GM19468 (cell line): ENCODE data around the gene CHPF.

Source experiments
- ATAC-seq: cut with Tn5 transposase; IDR thresholded peaks from one replicate; pipeline ENCODE4 v1.9.1; 2021; ENCODE audit warnings: mild to moderate bottlenecking, moderate library complexity, moderate number of reproducible peaks; ENCODE audit not compliant: unreplicated experiment; ENCODE audit errors: extremely low read depth

The CHPF gene

GRCh38 chr2:219543596-219544358, at the start of gene CHPF, which contains the start of gene TMEM198:
Gene CHPF, minus strand, starts transcription at chr2:219543809. Its CDS starts 271 bp downstream, at chr2:219543538.
Gene TMEM198, plus strand, starts transcription at chr2:219544028. Its CDS starts 700 bp downstream, at chr2:219544728.
- peak; percentile 71 for ATAC-seq

GRCh38 chr2:219593154-219593553, 49.5 kb upstream of the CHPF start:
- no peak for ATAC-seq

DNA sequence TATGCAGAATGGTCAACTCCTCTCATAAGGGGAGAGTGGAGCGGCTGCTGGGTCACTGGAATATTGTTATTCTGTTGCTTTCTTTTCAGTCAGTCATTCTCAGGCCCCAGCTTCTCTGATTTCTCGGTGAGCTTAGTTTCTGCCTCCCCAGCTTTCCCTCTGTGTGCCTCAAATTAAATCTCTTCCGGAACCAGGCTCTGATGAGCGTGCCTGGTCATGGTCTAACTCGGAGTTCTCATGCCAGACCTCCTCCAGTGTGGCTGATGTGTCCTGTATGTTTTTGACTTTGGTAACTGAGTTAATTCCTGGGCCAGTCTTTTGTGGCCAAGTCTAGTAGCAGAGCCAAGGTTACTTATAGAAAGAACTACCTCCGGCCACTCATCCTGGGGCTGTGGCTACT, 49.1 kb upstream of the CHPF start:
- no peak for ATAC-seq

DNA sequence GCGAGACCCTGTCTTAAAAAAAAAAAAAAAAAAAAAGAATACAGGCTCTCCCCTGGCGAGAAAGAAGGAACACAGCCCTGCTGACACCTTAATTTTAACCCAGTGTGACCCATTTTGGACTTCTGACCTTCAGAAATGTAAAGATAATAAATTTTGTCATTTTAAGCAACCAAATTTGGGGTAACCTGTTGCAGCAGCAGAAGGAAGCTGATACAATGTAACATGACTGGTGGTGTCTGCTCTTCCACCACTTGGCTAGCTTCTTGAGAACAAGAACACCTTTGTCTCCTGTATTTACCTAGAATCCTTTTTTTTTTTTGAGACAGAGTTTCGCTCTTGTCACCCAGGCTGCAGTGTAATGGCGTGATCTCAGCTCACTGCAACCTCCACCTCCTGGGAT, 47.5 kb upstream of the CHPF start:
- ATAC-seq = no peak

DNA sequence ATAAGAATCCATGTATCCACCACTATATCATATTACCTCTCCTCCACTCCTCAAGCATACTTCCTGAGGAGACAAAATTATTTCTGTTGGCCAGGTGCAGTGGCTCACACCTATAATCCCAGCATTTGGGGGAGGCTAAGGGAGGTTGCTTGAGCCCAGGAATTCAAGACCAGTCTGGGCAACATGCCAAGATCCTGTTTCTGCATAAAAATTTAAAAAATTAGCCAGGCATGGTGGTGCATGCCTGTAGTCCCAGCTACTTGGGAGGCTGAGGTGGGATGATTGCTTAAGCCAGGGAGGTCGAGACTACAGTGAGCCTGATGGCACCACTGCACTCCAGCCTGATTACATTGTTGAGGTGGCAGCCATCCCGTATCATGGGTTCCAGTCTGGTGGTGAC, 37.7 kb upstream of the CHPF start:
- no peak for ATAC-seq

- no peak for ATAC-seq
These were observed 35.4 kb upstream of the CHPF start for GRCh38 chr2:219578811-219579613.

GRCh38 chr2:219576505-219577388, 33.1 kb upstream of the CHPF start:
- ATAC-seq = no peak

DNA sequence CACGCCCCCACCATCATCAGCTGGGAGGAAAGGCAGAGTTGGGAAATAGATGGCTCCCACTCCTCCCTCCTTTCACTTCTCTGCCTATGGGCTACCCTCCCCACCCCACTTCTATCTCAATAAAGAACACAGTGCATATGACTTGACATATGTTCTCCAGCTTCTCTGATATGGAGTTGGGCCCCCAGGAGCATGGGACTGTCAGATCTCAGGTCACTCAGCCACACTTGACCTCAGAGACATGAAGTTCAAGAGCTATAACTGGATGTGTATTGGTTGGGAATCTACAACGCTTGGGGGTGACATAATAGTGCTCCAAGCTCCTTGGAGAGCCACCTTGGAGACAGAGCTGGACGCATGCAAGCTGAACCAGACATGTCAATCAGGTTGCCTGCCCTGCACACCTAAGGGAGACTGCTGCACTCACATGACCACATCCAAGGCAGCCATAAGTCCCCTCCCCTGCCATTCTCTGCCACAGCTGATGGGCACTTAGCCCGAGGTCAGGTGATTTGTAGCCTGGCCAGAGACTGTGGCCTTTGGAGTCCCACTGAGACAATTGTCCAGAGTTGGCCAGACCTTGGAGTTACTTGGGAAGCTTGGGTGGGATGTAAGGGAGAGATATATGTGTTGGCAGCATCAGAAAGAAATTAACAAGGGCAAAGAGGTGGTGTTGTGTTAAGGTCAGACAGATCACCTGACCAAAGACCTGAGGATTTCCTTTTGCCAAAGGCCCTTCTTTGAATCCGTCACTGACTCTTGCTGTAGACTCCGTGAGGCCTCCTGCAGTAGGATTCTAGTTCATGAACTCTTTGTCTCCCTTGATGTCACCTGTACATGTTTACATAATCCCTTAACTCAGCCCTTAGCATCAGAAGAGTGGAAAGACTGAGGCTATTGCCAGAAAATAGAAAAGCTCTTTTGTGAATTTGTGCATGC, 32.2 kb upstream of the CHPF start:
- no peak for ATAC-seq

DNA sequence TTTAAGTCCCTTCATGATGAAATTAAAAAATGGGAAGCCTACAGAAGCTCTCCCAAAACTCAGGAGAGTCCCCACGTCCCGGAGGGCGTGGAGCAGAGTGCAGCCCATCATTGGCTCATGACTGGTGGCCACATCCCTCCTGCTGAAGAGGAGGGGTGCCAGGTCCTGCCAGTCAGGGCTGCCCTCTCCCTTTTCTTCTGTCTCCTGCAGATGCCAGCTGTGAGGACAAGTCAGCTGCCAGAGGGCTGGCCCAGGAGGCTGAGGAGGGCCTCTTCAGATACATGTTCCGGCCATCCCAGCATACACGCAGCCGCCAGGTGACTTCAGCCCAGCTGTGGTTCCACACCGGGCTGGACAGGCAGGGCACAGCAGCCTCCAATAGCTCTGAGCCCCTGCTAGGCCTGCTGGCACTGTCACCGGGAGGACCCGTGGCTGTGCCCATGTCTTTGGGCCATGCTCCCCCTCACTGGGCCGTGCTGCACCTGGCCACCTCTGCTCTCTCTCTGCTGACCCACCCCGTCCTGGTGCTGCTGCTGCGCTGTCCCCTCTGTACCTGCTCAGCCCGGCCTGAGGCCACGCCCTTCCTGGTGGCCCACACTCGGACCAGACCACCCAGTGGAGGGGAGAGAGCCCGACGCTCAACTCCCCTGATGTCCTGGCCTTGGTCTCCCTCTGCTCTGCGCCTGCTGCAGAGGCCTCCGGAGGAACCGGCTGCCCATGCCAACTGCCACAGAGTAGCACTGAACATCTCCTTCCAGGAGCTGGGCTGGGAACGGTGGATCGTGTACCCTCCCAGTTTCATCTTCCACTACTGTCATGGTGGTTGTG, 31.1 kb upstream of the CHPF start:
- ATAC-seq = no peak

DNA sequence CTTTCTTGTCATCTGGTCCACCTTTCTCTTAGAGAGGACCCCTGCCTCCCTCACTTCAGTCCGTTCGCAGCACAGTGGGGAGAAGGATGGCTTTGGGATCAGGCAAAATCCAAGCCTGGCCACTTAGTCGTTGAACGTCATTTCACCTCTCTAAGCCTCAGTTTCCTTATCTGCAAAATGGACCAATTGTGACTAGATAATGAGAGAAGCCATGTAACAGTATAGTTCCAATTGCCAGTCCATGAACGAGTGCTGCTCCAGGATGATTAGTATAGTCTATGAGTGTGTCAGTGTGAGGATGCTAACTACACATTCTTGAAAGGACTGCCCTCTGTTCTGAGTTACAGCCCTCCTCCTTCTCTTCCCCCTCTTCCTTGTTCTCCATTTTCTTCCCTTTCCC, 29.6 kb upstream of the CHPF start:
- ATAC-seq = no peak

GRCh38 chr2:219572237-219573001, 28.8 kb upstream of the CHPF start, which contains the start of gene INHA:
Gene INHA, plus strand, starts transcription at chr2:219572310. Its CDS starts 65 bp downstream, at chr2:219572375.
- no peak for ATAC-seq

DNA sequence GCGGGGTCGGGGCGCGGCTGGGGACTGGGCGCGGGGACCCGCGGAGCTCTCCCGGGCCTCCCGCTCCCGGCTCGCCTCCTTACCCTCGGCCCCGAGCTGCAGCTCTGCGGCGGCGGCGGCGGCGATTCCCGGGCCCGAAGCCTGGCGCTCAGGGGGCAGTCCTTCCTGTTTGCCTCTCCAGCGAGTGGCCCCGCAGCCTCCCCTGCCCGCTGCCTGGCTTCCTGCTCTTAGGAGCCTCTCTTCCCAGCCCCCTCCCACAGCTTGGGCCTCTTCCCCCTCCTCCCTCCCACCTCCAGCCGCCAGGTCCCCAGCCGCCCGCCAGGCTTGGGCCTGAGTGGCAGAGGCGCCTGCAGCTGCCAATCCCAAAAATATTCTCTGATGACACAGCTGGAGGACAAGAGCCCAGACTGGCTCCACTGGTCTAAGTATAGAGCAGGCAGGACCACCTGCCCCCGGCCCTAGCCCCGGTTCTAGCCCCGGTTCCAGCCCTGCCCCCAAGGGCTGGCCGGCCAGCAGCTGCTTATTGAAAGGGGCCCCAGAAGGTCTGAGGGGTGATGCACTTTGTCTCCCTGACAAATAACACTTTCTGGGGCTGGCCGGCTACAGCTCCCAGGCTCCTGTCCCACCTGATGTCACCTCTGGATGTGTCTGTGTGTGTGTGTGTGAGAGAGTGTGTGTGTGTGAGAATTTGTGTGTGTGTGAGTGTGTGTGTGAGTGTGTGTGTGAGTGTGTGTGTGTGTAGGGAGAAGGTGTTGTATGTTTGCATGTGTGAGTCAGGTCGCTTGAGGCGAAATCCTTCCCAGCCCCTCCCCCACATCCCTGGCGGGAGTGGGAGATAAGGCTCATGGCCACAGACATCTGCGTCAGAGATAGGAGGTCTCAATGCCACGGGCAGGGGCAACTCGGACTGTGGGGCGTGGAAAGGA, 28.0 kb upstream of the CHPF start, which contains the start of gene OBSL1:
TSS of gene OBSL1 (minus strand) at position 229 of the 926 bp plus-strand sequence. CDS start 307 bp downstream, outside the sequence.
- no peak for ATAC-seq

- ATAC-seq = no peak
These were observed 27.3 kb upstream of the CHPF start for GRCh38 chr2:219570924-219571310.

GRCh38 chr2:219570194-219570923, 26.8 kb upstream of the CHPF start:
- no peak for ATAC-seq

- no peak for ATAC-seq
These were observed 26.0 kb upstream of the CHPF start for GRCh38 chr2:219569635-219570034.

DNA sequence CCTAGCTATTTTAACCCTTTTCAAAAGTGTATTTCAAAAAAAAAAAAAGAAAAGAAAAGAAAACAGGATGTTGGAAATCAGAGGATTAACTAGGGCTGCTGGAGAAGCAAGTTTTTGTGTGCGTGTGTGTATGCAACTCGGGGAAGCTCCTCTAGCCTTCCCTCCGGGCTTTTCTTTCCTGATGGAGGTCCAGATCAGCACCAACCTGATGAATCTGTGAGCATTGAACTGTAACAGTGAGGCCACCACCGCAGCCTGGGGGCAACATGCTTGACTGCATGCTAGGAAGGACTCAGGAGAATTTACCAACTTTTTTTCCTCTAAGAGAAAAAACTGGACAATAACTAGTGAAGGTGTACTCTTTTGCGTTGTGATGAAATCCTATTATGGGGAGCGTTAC, 25.4 kb upstream of the CHPF start:
- no peak for ATAC-seq
